Psoas muscle (tissue), 8 donors: ENCODE results near the gene PPM1B. TPM values are rescaled to one million over a fixed set of nuclear protein-coding genes. Genes with fewer than 3 reads are reported as not detected.

Source experiments
- ATAC-seq, 4 donors: fragments of 200-7000 bp; cut with Tn5 transposase; one replicate each; pipeline ENCODE4 v1.9.1; 2020; ENCODE audit warnings: moderate library complexity in 3 of 4, mild to moderate bottlenecking in 2 of 4
- DNase-seq, 2 donors: peaks; one replicate each; pipeline ENCODE4 v3.0.0-alpha.2; 2020
- H3K27ac ChIP-seq: fragments of 200-600 bp; one replicate; pipeline ENCODE4 v1.8.0; 2022
- H3K27me3 ChIP-seq, 3 donors: fragments of 200-600 bp in 1 of 3; one replicate each; pipeline versions ENCODE4 v1.6.1 to v1.8.0; 2013 to 2022; ENCODE audit warnings: low read length in 2 of 3, mild to moderate bottlenecking in 2 of 3, moderate library complexity in 1 of 3; ENCODE audit not compliant: insufficient read depth in 3 of 3
- H3K36me3 ChIP-seq, 2 donors: fragments of 200-600 bp in 1 of 2; one replicate each; pipeline versions ENCODE4 v1.6.1 to v1.8.0; 2013 to 2022; ENCODE audit warnings: low read depth in 1 of 2, mild to moderate bottlenecking in 1 of 2, moderate library complexity in 1 of 2; ENCODE audit not compliant: insufficient read depth in 1 of 2
- H3K4me1 ChIP-seq: fragments of 200-600 bp; one replicate; pipeline ENCODE4 v1.8.0; 2022
- H3K4me3 ChIP-seq: fragments of 200-600 bp; one replicate; pipeline ENCODE4 v1.8.0; 2022; ENCODE audit warnings: mild to moderate bottlenecking
- H3K9me3 ChIP-seq: fragments of 200-600 bp; one replicate; pipeline ENCODE4 v1.8.0; 2022
- WGBS, 3 donors: extraction: QIAGEN DNeasy Blood & Tissue Kit; methylation state at CpG; one replicate each; pipeline versions ENCODE4 v1.1.6 to v1.1.7; 2013; 5-methylcytosine and 5-hydroxymethylcytosine counted together
- intact Hi-C, 2 donors: fragments of 100-400 bp; cut with DNase I; formaldehyde crosslinking; loops; one replicate each; pipeline versions ENCODE4 v1.11.0 to v1.14.2; 2022
- polyA plus RNA-seq, 3 donors: library from polyadenylated mRNA; stranded (reverse); fragments of 200-250 nt; gene quantifications; one replicate each; pipeline ENCODE4 v1.2.3, GENCODE V29; 2013
- total RNA-seq, 4 donors: library from RNA; stranded (reverse); fragmentation: NEBNext Ultra II Directional in 2 of 4; extraction: Animal tissue kit (Norgen Biotek cat#: 25700) in 2 of 4; gene quantifications; one replicate each; pipeline versions ENCODE4 v1.2.1 to v1.2.4, GENCODE V29; 2021 to 2023
- TF ChIP-seq, protein P1 (sequence below): fragments of 200-600 bp; IDR thresholded peaks from one replicate; pipeline ENCODE4 v1.8.0; 2022; ENCODE audit warnings: antibody characterized with exemption
- donor health status: healthy with polysubstance abuse.
- donor health status: DM: no; HTN: no; CAD: no; lungs with moderate emphysema.
- donor health status: Bipolar disorder and iron deficiency.
- donor health status: healthy.
- donor health status: DM: yes; HTN: yes; CAD: no.
- donor health status: DM: no; HTN: no; CAD: no.
- donor health status: DM: no; HTN: no; CAD: no.
- donor health status: DM: yes; HTN: yes; CAD: no.

PPM1B gene
- total and polyA plus RNA-seq, 7 donors, result 17.4 to 244 (median 112) TPM

DNA sequence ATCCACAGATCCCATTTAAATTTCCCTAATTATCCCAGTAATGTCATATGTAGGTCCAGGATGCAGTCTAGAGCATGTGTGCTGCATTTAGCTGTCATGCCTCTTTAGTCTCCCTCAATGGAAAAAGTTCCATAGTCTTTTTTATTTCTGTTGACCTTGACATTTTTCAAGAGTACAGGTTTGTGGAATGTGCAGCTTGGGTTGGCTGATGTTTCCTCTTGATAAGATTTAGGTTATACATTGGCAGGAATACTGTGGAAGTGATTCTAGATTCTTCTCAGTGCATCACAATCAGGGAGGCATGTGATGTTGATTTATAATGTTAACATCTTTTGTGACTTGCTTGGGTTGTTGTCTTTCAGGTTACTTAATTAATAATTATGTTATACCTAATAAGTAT is 42.5 kb downstream of the PPM1B start:
- Histone ChIP-seq H3K9me3 (no peaks in the 10 kb centered on the region), H3K4me1 (peaks cover 9% of the 10 kb centered on the region), H3K27ac (no peak overlapping the region), H3K36me3 (peaks cover 0 to 55% of the 10 kb centered on the region in 2 donors), H3K27me3 (no peaks in the 10 kb centered on the region), H3K4me3 (no peak overlapping the region)
- TF ChIP-seq, protein P1, sequence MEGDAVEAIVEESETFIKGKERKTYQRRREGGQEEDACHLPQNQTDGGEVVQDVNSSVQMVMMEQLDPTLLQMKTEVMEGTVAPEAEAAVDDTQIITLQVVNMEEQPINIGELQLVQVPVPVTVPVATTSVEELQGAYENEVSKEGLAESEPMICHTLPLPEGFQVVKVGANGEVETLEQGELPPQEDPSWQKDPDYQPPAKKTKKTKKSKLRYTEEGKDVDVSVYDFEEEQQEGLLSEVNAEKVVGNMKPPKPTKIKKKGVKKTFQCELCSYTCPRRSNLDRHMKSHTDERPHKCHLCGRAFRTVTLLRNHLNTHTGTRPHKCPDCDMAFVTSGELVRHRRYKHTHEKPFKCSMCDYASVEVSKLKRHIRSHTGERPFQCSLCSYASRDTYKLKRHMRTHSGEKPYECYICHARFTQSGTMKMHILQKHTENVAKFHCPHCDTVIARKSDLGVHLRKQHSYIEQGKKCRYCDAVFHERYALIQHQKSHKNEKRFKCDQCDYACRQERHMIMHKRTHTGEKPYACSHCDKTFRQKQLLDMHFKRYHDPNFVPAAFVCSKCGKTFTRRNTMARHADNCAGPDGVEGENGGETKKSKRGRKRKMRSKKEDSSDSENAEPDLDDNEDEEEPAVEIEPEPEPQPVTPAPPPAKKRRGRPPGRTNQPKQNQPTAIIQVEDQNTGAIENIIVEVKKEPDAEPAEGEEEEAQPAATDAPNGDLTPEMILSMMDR, result no peak
- intact Hi-C loops, result no loop called here
- DNase-seq, result no peak
- ATAC-seq, result peak in 1 of 4 donors; percentile 3

DNA sequence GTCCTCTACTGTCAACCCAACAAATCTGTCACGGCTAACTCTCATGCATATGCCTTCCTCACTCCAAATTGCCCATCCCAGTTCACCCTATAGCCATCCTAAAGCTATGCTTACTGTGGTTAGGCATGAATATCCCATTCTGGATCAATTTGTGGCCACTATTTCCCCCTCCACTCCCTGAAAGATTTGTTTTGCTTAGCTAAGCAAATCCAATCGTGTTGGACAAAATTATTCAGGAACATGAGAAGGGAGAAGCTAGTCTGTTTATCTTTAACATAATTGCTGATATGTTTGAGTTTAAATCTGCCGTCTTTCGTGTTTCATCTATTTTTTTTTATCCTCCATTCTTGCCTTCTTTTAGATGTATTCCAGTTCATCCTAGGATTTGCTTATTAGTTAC is 43.6 kb downstream of the PPM1B start:
- no peak for ATAC-seq
- Histone ChIP-seq H3K36me3 (peaks cover 0 to 56% of the 10 kb centered on the region in 2 donors), H3K27ac (no peak overlapping the region), H3K4me1 (peaks cover 2% of the 10 kb centered on the region), H3K27me3 (no peaks in the 10 kb centered on the region), H3K4me3 (no peak overlapping the region), H3K9me3 (no peaks in the 10 kb centered on the region)
- TF ChIP-seq, protein P1, result no peak
- WGBS, 3 donors, result 73 to 80% (median 73%) methylated on average over 4 of the region's 4 CpGs
- intact Hi-C loops, result no loop called here
- no peak for DNase-seq

DNA sequence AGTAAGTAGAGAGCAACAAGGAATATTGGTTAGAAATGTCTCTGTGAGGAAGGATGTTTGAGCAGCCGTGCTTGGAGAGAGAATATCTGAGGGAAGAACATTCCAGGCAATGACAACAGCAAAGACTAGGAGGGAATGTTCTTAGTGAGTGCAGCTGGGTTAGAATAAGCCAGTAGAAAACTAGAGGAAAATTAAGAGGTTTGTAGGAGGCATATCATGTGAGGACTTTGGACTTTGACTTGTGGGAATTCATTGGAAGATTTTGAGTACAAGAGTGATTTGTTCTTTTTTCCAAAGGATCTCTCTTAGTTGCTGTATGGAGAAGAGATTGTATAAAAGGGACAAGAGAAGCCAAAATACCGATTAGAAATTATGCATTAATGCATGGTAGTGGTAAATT is 47.2 kb downstream of the PPM1B start:
- WGBS, 3 donors, result 85 to 97% (median 94%) methylated on average over 2 of the region's 2 CpGs

DNA sequence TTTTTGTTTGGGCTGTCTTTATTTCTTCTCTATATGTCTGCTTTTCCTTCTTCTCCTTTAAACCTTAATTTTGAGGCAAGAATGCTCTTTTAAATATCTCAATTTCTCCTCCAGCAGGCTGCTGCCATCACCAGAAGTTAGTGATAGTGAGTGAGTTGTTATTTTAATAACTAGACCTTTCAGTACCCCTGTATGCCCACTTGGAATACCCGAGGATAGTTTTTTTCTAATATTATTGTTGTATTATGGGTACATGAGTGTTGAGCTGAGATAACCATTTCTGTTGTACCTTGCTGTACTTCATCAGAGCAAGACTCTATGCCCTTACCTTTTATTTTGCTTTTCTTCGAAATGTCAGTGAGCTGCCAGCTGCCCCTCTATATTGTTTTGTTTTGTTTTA is 50.1 kb downstream of the PPM1B start:
- no peaks in the 10 kb centered on the region for H3K9me3 ChIP-seq
- WGBS, 3 donors, result 87 to 89% (median 88%) methylated on average over 2 of the region's 2 CpGs
- DNase-seq (no peak), ATAC-seq (no peak)
- H3K4me1 ChIP-seq, result no peaks in the 10 kb centered on the region
- intact Hi-C loops, result no loop called here
- H3K36me3 ChIP-seq, result peaks cover 0 to 73% of the 10 kb centered on the region in 2 donors
- H3K27ac ChIP-seq, result no peak overlapping the region
- no peaks in the 10 kb centered on the region for H3K27me3 ChIP-seq
- no peak overlapping the region for H3K4me3 ChIP-seq
- TF ChIP-seq, protein P1, result no peak

More for the DNA sequence above, 47.2 kb downstream of the PPM1B start:
- Histone ChIP-seq H3K9me3 (no peaks in the 10 kb centered on the region), H3K4me3 (no peak overlapping the region), H3K27ac (no peak overlapping the region), H3K36me3 (peaks cover 0 to 72% of the 10 kb centered on the region in 2 donors), H3K4me1 (no peaks in the 10 kb centered on the region), H3K27me3 (no peaks in the 10 kb centered on the region)
- no peak for DNase-seq
- TF ChIP-seq, protein P1, result no peak
- intact Hi-C loops, result no loop called here
- no peak for ATAC-seq

DNA sequence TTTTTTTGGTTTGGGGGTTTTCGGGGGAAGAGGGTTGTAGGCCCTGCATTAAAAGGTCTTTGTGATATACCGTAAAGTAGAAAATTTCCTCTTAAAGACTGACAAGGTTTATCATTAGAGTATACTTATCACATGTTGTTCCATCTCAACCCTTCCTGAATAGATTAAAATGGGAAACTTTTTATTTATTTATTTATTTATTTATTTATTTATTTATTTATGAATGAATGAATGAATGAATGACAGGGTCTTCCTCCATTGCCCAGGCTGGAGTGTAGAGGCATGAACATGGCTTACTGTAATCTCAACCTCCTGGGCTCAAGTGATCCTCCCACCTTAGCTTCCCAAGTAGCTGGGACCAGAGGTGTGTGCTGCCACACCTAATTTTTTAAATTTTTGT is 58.1 kb downstream of the PPM1B start:
- no peak for DNase-seq
- H3K27ac ChIP-seq, result no peak overlapping the region
- H3K9me3 ChIP-seq, result no peaks in the 10 kb centered on the region
- no peak overlapping the region for H3K4me3 ChIP-seq
- intact Hi-C loops, result no loop called here
- H3K4me1 ChIP-seq, result no peaks in the 10 kb centered on the region
- TF ChIP-seq, protein P1, result no peak
- no peak for ATAC-seq
- WGBS, 3 donors, result 97 to 98% (median 97%) methylated on average over 2 of the region's 2 CpGs
- H3K36me3 ChIP-seq, result peaks cover 0 to 28% of the 10 kb centered on the region in 2 donors
- H3K27me3 ChIP-seq, result no peaks in the 10 kb centered on the region
